Esophagus muscularis mucosa (tissue), 4 donors: ENCODE results near the gene PTPRN2. TPM values are rescaled to one million over a fixed set of nuclear protein-coding genes. Genes with fewer than 3 reads are reported as not detected.

Source experiments
- DNase-seq: peaks from one replicate; pipeline ENCODE4 v3.0.0-alpha.2; 2017; ENCODE audit errors: extremely low spot score
- H3K27ac ChIP-seq, 4 donors: fragments of 200-600 bp; sonication (generic); replicated peaks in 1 of 4; 1 replicate in 3 of 4; 2 replicates in 1 of 4; pipeline ENCODE4 v1.5.1; 2016 to 2019; ENCODE audit warnings: mild to moderate bottlenecking in 1 of 4
- H3K27me3 ChIP-seq, 4 donors: fragments of 200-600 bp; sonication (generic); one replicate each; pipeline versions ENCODE4 v1.5.1 to v1.6.0; 2016 to 2019
- H3K36me3 ChIP-seq, 4 donors: fragments of 200-600 bp; sonication (generic); one replicate each; pipeline ENCODE4 v1.5.1; 2016 to 2019
- H3K4me1 ChIP-seq, 4 donors: fragments of 200-600 bp; sonication (generic); one replicate each; pipeline ENCODE4 v1.5.1; 2016 to 2019
- H3K4me3 ChIP-seq, 4 donors: fragments of 200-600 bp; sonication (generic); 1 replicate in 2 of 4; 2 replicates in 2 of 4; pipeline ENCODE4 v1.5.1; 2016 to 2019; ENCODE audit warnings: mild to moderate bottlenecking in 4 of 4, moderate library complexity in 1 of 4
- H3K9me3 ChIP-seq, 4 donors: fragments of 200-600 bp; sonication (generic); 1 replicate in 3 of 4; 2 replicates in 1 of 4; pipeline ENCODE4 v1.5.1; 2016 to 2019
- CTCF ChIP-seq, 3 experiments: fragments of 200-600 bp in 2 of 3; fragments of 450-650 bp in 1 of 3; sonication (generic) in 2 of 3; IDR thresholded peaks; one replicate each; pipeline ENCODE4 v1.5.1; 2017 to 2019; ENCODE audit warnings: antibody characterized with exemption in 3 of 3, mild to moderate bottlenecking in 2 of 3, moderate library complexity in 1 of 3
- EP300 ChIP-seq: sonication (generic); formaldehyde crosslinking; IDR thresholded peaks from one replicate; pipeline ENCODE4 v1.6.1; 2017; ENCODE audit warnings: antibody characterized with exemption
- POLR2A ChIP-seq: fragments of 450-650 bp; IDR thresholded peaks from one replicate; pipeline ENCODE4 v1.6.1; 2017; ENCODE audit warnings: antibody characterized with exemption, moderate library complexity, mild to moderate bottlenecking, low read depth
- POLR2AphosphoS5 ChIP-seq, 2 donors: sonication (generic); formaldehyde crosslinking; IDR thresholded peaks; one replicate each; pipeline ENCODE4 v1.6.1; 2017; ENCODE audit warnings: antibody characterized with exemption in 2 of 2
- WGBS: methylation state at CpG from one replicate; pipeline ENCODE4 v1.1.5; 2018; 5-methylcytosine and 5-hydroxymethylcytosine counted together
- intact Hi-C: fragments of 100-400 bp; cut with DNase I; formaldehyde crosslinking; loops from one replicate; pipeline ENCODE4 v1.15.1; 2023
- total RNA-seq, 4 donors: library from RNA; depleted of rRNA; stranded (reverse); fragments of >200 nt; gene quantifications; one replicate each; pipeline versions ENCODE4 v1.1.0 to v1.2.1, GENCODE V29; 2016

PTPRN2 gene
- total RNA-seq, 4 donors from 2014 or later: 2.1 to 3.1 (median 3.1) TPM

- H3K27me3 ChIP-seq: no peaks in the 10 kb centered on the region
- no peaks in the 10 kb centered on the region for H3K4me1 ChIP-seq
- H3K9me3 ChIP-seq: no peaks in the 10 kb centered on the region
- H3K27ac ChIP-seq: no peak overlapping the region
- H3K4me3 ChIP-seq: no peak overlapping the region
- intact Hi-C loops: no loop called here
- TF ChIP-seq POLR2AphosphoS5 (IDR thresholded peaks at IDR 0.05) (no peak), CTCF (IDR thresholded peaks at IDR 0.05) (no peak), POLR2A (no peak), EP300 (no peak)
- H3K36me3 ChIP-seq: peaks cover 0 to 10% (median 0%) of the 10 kb centered on the region in 4 donors
- DNase-seq: no peak
- WGBS: 91% methylated on average over 21 of the region's 23 CpGs
Measured at GRCh38 chr7:158603773-158604755, 16.4 kb upstream of the PTPRN2 start.

GRCh38 chr7:158602905-158603772 is 15.5 kb upstream of the PTPRN2 start:
- H3K27me3 ChIP-seq: no peaks in the 10 kb centered on the region
- no peak overlapping the region for H3K27ac ChIP-seq
- TF ChIP-seq POLR2AphosphoS5 (IDR thresholded peaks at IDR 0.05) (no peak), POLR2A (no peak), CTCF (IDR thresholded peaks at IDR 0.05) (no peak), EP300 (no peak)
- no peaks in the 10 kb centered on the region for H3K9me3 ChIP-seq
- intact Hi-C loops: no loop called here
- 88% methylated on average over 22 of the region's 22 CpGs for WGBS
- H3K4me1 ChIP-seq: no peaks in the 10 kb centered on the region
- H3K36me3 ChIP-seq: peaks cover 0 to 10% (median 0%) of the 10 kb centered on the region in 4 donors
- no peak for DNase-seq
- H3K4me3 ChIP-seq: no peak overlapping the region

- intact Hi-C loops: no loop called here
- H3K9me3 ChIP-seq: no peaks in the 10 kb centered on the region
- no peaks in the 10 kb centered on the region for H3K27me3 ChIP-seq
- 98% methylated on average over 5 of the region's 7 CpGs for WGBS
- no peak for DNase-seq
- no peak for TF ChIP-seq EP300
- TF ChIP-seq POLR2AphosphoS5 (IDR thresholded peaks at IDR 0.05): no peak
- TF ChIP-seq POLR2A: no peak
- no peak for TF ChIP-seq CTCF (IDR thresholded peaks at IDR 0.05)
- no peak overlapping the region for H3K4me3 ChIP-seq
- H3K36me3 ChIP-seq: no peaks in the 10 kb centered on the region
- H3K27ac ChIP-seq: no peak overlapping the region
- H3K4me1 ChIP-seq: no peaks in the 10 kb centered on the region
Measured at GRCh38 chr7:158602041-158602440, 14.4 kb upstream of the PTPRN2 start.

GRCh38 chr7:158601090-158601489 is 13.5 kb upstream of the PTPRN2 start:
- Histone ChIP-seq H3K27me3 (no peaks in the 10 kb centered on the region), H3K36me3 (no peaks in the 10 kb centered on the region), H3K27ac (no peak overlapping the region), H3K9me3 (no peaks in the 10 kb centered on the region), H3K4me3 (no peak overlapping the region), H3K4me1 (no peaks in the 10 kb centered on the region)
- 75% methylated on average over 1 of the region's 1 CpG for WGBS
- no peak for DNase-seq
- intact Hi-C loops: no loop called here
- TF ChIP-seq POLR2A (no peak), EP300 (no peak), POLR2AphosphoS5 (IDR thresholded peaks at IDR 0.05) (no peak), CTCF (IDR thresholded peaks at IDR 0.05) (no peak)
